ENCODE data around the gene NFU1.
"Not testable (repeated sequence)": the region's sequence is repeated elsewhere in the genome, so short reads cannot be mapped to it uniquely, and the experiment has no call there.

Gene NFU1

DNA sequence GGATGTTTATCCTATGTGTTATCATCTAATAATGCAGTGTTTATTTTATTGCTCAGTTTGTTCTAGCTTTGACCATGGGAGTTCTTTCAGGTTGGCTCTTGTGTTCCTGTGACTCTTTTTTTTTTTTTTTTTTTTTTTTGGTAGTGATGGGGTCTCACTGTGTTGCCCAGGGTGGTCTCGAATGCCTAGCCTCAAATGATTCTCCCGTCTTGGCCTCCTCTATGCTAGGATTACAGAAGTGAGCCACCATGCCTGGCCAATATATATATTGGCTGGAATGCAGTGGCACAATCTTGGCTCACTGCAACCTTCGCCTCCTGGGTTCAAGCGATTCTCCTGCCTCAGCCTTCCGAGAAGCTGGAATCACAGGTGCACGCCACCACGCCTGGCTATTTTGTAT lies 18.9 kb upstream of the NFU1 start:
- no peaks in the 10 kb centered on the region for H3K9me3 ChIP-seq (replicated peaks in 1 of 11)
- H3K4me3 ChIP-seq, result no peak overlapping the region
- peaks cover 20 to 44% (median 30%) of the 10 kb centered on the region in 10 experiments for H3K4me1 ChIP-seq
- peaks cover 0 to 4% (median 0%) of the 10 kb centered on the region in 11 experiments; a peak in 1 of 22 replicates for H4K20me1 ChIP-seq
- no peak for TF ChIP-seq Cebpa-rat (IDR thresholded peaks at IDR 0.05)
- peaks cover 0 to 8% (median 0%) of the 10 kb centered on the region in 11 experiments; a peak in 2 of 22 replicates for H3K36me3 ChIP-seq
- H3K27ac ChIP-seq, result no peak overlapping the region
- H3K4me2 ChIP-seq, result peak overlapping the region in 3 of 11 experiments; percentile 19 to 45 (median 39); a peak in 5 of 22 replicates
- no peak overlapping the region for H3K9ac ChIP-seq
- no peaks in the 10 kb centered on the region for H3K27me3 ChIP-seq

DNA sequence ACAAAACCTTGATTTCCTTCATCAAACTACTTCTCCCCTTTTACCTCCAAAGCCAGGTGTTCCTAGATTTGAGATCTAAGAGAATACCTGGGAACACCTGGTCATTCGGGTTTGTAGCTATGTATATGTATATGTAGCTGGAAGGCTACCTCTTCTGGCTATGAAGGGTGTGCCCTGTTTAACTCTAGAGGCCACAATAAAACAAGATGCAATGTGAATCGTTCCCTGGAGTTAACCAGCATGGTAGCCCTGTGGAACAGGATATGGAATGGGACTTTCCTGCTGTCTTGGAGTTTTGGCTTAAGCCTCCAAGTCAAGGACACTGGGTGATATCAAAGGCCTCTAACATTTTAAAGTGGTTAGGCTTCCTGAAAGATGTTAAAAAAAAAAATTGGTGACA lies 17.7 kb upstream of the NFU1 start:
- Histone ChIP-seq H3K36me3 (no peaks in the 10 kb centered on the region), H3K9me3 (replicated peaks in 1 of 11) (no peaks in the 10 kb centered on the region), H3K9ac (no peak overlapping the region), H3K27me3 (no peaks in the 10 kb centered on the region), H3K4me3 (no peak overlapping the region), H4K20me1 (peaks cover 0 to 4% (median 0%) of the 10 kb centered on the region in 11 experiments; a peak in 1 of 22 replicates), H3K4me1 (peaks cover 15 to 36% (median 24%) of the 10 kb centered on the region in 10 experiments; a peak in 19 of 20 replicates), H3K27ac (no peak overlapping the region; a peak in 1 of 22 replicates), H3K4me2 (peak overlapping the region in 3 of 11 experiments; percentile 7 to 39 (median 15); a peak in 4 of 22 replicates)
- TF ChIP-seq Cebpa-rat (IDR thresholded peaks at IDR 0.05), result no peak

DNA sequence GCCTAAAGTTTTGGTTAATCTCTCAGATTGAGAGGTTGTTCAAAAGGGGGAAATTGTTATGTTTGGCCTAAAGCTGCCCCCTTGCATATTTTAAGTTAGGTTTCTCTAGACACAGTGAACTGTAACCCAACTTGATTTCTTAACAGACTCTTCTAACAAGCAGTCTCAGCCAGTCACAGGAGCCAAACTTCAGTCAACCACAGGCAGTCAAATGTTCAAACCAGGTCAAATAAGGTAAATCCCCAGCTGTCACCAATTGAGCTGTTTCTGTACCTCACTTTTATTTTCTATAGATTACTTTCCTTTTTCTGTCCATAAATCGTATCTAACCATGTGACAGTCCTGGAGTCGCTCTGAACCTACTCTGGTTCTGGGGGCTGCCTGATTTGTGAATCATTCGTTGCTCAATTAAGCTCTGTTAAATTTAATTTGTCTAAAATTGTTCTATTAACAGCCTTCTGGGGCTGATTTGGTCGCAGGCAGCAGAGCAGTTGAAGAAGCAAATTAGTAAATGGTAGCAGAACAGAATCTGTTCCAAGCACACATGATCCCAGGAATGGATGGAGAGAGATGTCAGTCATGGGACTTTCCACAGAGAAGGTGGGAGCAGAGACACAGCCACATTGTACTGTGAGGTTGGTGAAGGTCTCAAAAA lies 16.4 kb upstream of the NFU1 start:
- Histone ChIP-seq H3K27ac (no peak overlapping the region), H4K20me1 (no peaks in the 10 kb centered on the region; a peak in 1 of 22 replicates), H3K4me3 (no peak overlapping the region), H3K9me3 (replicated peaks in 1 of 11) (no peaks in the 10 kb centered on the region), H3K36me3 (no peaks in the 10 kb centered on the region), H3K4me1 (peaks cover 9 to 25% (median 18%) of the 10 kb centered on the region in 10 experiments; a peak in 15 of 20 replicates), H3K27me3 (no peaks in the 10 kb centered on the region), H3K9ac (no peak overlapping the region), H3K4me2 (0 out of 22 replicates have a peak overlapping the region, but pooled peaks of 1 of the 11 experiments have one; percentile 21)
- TF ChIP-seq Cebpa-rat (IDR thresholded peaks at IDR 0.05), result no peak

DNA sequence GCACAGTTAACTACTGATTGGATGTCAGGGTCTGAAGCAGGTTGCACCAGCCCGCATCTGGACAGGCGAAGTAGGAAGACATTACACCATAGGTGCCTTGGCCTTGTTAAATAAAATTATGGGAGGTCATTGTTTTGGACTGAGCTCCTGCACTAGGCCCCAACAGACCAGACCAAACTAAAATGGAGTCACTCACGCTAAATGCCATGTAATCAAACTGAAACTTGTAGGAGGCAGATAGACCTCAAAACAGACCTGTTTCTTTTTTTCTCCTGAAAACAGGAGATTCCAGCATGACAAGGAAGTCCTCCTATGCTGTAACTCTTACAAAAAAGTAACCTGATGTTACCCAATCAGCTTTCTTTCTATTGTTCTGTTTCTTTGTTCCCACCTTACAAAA lies 15.5 kb upstream of the NFU1 start:
- Histone ChIP-seq H3K4me2 (no peak overlapping the region), H3K4me3 (no peak overlapping the region), H3K4me1 (peaks cover 9 to 25% (median 18%) of the 10 kb centered on the region in 10 experiments; a peak in 15 of 20 replicates), H3K27me3 (no peaks in the 10 kb centered on the region), H3K27ac (no peak overlapping the region), H3K9ac (no peak overlapping the region), H4K20me1 (no peaks in the 10 kb centered on the region; a peak in 1 of 22 replicates), H3K9me3 (replicated peaks in 1 of 11) (no peaks in the 10 kb centered on the region), H3K36me3 (no peaks in the 10 kb centered on the region)
- no peak for TF ChIP-seq Cebpa-rat (IDR thresholded peaks at IDR 0.05)

DNA sequence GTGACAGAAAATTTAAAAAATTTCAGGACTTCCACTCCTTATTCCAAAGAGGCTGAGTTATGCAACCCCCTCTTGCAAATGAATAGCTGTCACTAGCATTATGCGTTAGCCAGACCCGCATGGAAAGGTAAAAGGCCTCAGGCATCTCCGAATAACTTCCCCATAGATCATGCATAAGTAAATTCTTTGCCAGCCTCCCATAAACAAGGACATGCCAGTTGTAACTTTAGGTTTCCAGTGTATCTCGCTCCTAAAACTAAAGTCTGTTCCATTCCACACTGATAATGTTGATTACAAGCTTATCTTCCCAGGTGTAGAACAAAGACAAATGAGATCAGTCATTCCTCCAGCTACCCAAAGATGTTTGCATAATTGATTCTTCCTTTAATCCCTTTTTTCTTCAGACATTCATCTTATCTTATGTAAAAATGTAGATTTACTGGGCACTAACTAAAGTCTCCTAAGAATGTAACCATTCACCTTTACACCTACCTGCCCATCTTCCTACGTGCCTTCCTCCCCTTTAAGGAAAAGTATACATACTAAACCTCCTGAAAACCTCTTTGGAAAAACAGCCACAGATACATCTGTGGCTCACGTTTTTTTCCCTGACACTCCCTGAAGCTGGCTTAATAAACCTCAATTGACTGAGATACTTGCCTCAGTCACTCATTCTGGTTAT lies 13.6 kb upstream of the NFU1 start:
- Histone ChIP-seq H3K9me3 (replicated peaks in 1 of 11) (no peaks in the 10 kb centered on the region), H3K4me2 (no peak overlapping the region), H4K20me1 (no peaks in the 10 kb centered on the region), H3K4me3 (no peak overlapping the region), H3K9ac (no peak overlapping the region), H3K27me3 (no peaks in the 10 kb centered on the region), H3K27ac (no peak overlapping the region), H3K36me3 (no peaks in the 10 kb centered on the region), H3K4me1 (peaks cover 0 to 11% (median 7%) of the 10 kb centered on the region in 10 experiments; a peak in 11 of 20 replicates)
- TF ChIP-seq Cebpa-rat (IDR thresholded peaks at IDR 0.05), result no peak

DNA sequence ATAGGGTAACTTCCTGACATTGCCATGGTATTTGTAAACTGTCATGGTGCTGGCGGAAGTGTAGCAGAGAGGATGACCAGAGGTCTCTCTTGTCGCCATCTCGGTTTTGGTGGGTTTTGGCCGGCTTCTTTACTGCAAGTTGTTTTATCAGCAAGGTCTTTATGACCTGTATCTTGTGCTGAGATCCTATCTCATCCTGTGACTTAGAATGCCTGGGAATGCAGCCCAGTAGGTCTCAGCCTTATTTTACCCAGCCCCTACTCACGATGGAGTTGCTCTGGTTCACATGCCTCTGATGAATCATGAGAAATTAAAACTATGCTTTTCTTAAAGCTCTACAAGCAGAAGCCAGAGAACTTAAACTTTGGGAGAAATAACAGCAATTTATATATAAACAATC lies 12.7 kb upstream of the NFU1 start:
- H3K27me3 ChIP-seq, result no peaks in the 10 kb centered on the region
- no peak overlapping the region for H3K4me3 ChIP-seq
- H3K9me3 ChIP-seq (replicated peaks in 1 of 11), result no peaks in the 10 kb centered on the region
- no peak overlapping the region for H3K9ac ChIP-seq
- H3K4me2 ChIP-seq, result no peak overlapping the region
- no peak for TF ChIP-seq Cebpa-rat (IDR thresholded peaks at IDR 0.05)
- peaks cover 0 to 6% (median 0%) of the 10 kb centered on the region in 10 experiments; a peak in 2 of 20 replicates for H3K4me1 ChIP-seq
- no peaks in the 10 kb centered on the region for H3K36me3 ChIP-seq
- H4K20me1 ChIP-seq, result no peaks in the 10 kb centered on the region
- no peak overlapping the region for H3K27ac ChIP-seq

DNA sequence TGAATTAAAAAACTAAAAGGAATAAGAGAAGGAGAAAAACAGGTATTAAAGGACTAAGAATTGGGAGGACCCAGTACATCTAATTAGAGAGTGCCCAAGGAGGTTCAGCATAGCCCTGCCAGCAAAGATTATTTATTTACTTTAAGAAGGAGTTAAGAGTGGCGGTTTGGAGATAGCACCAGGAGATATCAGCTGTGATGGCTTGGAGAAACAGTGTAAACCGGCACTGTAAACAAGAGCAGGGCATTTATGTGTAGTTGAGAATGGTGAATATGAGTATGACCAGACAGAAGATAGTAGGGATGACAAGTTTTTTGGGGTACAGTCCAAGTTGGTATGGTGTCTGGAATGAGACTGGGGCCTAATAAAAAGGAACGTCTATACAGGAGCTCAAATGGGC lies 6.4 kb upstream of the NFU1 start:
- peaks cover 8 to 18% (median 12%) of the 10 kb centered on the region in 11 experiments; a peak in 20 of 22 replicates for H3K9me3 ChIP-seq (replicated peaks in 1 of 11)
- H3K27me3 ChIP-seq, H3K36me3 ChIP-seq, H3K9ac ChIP-seq, H3K4me1 ChIP-seq, H3K4me3 ChIP-seq, H3K4me2 ChIP-seq, H4K20me1 ChIP-seq, H3K27ac ChIP-seq: not testable (repeated sequence)

DNA sequence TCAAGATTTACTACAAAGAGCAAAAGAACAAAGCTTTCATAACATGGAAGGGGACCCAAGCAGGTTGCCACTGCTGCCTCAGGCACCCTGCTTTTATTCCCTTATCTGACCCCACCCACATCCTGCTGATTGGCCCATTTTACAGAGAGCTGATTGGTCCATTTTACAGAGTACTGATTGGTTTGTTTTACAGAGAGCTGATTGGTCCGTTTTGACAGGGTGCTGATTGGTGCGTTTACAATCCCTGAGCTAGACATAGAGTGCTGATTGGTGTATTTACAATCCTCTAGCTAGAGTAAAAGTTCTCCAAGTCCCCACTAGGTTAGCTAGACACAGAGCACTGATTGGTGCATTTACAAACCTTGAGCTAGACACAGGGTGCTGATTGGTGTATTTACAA lies 2.3 kb upstream of the NFU1 start:
- not testable (repeated sequence) for H4K20me1 ChIP-seq, H3K9ac ChIP-seq

DNA sequence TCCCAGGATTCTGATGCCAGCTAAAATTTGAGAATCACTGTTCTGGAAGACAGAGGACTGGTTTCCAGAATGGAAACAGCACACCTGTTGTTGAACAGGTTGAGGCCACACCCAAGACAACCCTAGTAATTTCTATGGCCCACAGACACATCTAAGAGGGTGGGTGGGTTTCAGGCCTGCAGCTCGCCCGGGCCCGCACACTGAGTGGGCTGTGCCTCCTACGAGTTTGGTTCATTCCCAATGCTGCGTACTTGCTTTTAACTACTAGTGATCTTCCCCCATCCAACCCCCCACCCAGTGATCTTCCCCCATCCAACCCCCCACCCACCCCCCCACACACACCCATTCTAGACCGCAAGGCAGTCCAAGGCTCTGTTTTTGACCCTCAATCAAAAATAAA lies 1.3 kb upstream of the NFU1 start:
- H3K4me2 ChIP-seq, result peak overlapping the region in 3 of 11 experiments; percentile 76 to 85 (median 77); a peak in 3 of 22 replicates
- H3K27me3 ChIP-seq, result no peaks in the 10 kb centered on the region
- H3K4me1 ChIP-seq, result peaks cover 19 to 32% (median 21%) of the 10 kb centered on the region in 10 experiments
- H3K36me3 ChIP-seq, result peaks cover 0 to 3% (median 0%) of the 10 kb centered on the region in 11 experiments; a peak in 1 of 22 replicates
- H3K27ac ChIP-seq, result peak overlapping the region in 1 of 11 experiments; percentile 89; a peak in 2 of 22 replicates
- no peak overlapping the region for H3K9ac ChIP-seq
- no peak for TF ChIP-seq Cebpa-rat (IDR thresholded peaks at IDR 0.05)
- peaks cover 8 to 18% (median 12%) of the 10 kb centered on the region in 11 experiments; a peak in 20 of 22 replicates for H3K9me3 ChIP-seq (replicated peaks in 1 of 11)
- no peak overlapping the region for H3K4me3 ChIP-seq
- H4K20me1 ChIP-seq, result no peaks in the 10 kb centered on the region

More for the DNA sequence above, 2.3 kb upstream of the NFU1 start:
- H3K27me3 ChIP-seq, H3K36me3 ChIP-seq, H3K27ac ChIP-seq, H3K4me2 ChIP-seq, H3K4me3 ChIP-seq: not testable (repeated sequence)
- Histone ChIP-seq H3K9me3 (replicated peaks in 1 of 11) (peaks cover 8 to 18% (median 12%) of the 10 kb centered on the region in 11 experiments; a peak in 20 of 22 replicates), H3K4me1 (peaks cover 19 to 32% (median 21%) of the 10 kb centered on the region in 10 experiments)
